Astrocyte (in vitro differentiated cells and primary cell): Measurements from ENCODE around the gene DAP3.
"Not testable (repeated sequence)": the region's sequence is repeated elsewhere in the genome, so short reads cannot be mapped to it uniquely, and the experiment has no call there.

Experiments
- CTCF ChIP-seq: IDR thresholded peaks from 2 replicates; pipeline ENCODE4 v1.5.1; 2011; ENCODE audit warnings: low read depth, mild to moderate bottlenecking, inconsistent platforms, low read length, moderate library complexity; ENCODE audit not compliant: insufficient read depth
- EZH2 ChIP-seq: IDR thresholded peaks from 2 replicates; pipeline ENCODE4 v1.6.1; 2012; ENCODE audit warnings: mild to moderate bottlenecking, low read length, inconsistent platforms; ENCODE audit not compliant: insufficient read depth

DNA sequence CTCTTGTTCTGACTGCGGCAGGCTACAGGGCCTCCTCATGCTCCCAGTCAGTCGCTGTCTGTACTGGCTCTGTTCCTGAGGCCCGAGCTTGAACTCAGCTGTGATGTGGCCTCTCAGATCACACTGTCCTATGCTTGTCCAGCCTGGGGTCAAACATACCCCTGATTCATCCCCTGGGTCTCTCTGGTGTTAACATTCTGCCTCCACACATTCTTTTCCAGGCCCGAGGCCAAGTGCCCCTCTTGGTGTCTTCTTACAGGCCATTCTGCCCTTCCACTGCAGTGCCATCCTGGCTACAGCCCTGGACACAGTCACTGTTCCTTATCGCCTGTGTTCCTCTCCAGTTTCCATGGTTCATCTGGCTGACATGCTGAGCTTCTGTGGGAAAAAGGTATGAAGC lies 59.2 kb downstream of the DAP3 start:
- not testable (repeated sequence) for TF ChIP-seq CTCF, EZH2
